ENCODE data around the gene CANX.
"Not testable (repeated sequence)": the region's sequence is repeated elsewhere in the genome, so short reads cannot be mapped to it uniquely, and the experiment has no call there.

The CANX gene, protein sequence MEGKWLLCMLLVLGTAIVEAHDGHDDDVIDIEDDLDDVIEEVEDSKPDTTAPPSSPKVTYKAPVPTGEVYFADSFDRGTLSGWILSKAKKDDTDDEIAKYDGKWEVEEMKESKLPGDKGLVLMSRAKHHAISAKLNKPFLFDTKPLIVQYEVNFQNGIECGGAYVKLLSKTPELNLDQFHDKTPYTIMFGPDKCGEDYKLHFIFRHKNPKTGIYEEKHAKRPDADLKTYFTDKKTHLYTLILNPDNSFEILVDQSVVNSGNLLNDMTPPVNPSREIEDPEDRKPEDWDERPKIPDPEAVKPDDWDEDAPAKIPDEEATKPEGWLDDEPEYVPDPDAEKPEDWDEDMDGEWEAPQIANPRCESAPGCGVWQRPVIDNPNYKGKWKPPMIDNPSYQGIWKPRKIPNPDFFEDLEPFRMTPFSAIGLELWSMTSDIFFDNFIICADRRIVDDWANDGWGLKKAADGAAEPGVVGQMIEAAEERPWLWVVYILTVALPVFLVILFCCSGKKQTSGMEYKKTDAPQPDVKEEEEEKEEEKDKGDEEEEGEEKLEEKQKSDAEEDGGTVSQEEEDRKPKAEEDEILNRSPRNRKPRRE

DNA sequence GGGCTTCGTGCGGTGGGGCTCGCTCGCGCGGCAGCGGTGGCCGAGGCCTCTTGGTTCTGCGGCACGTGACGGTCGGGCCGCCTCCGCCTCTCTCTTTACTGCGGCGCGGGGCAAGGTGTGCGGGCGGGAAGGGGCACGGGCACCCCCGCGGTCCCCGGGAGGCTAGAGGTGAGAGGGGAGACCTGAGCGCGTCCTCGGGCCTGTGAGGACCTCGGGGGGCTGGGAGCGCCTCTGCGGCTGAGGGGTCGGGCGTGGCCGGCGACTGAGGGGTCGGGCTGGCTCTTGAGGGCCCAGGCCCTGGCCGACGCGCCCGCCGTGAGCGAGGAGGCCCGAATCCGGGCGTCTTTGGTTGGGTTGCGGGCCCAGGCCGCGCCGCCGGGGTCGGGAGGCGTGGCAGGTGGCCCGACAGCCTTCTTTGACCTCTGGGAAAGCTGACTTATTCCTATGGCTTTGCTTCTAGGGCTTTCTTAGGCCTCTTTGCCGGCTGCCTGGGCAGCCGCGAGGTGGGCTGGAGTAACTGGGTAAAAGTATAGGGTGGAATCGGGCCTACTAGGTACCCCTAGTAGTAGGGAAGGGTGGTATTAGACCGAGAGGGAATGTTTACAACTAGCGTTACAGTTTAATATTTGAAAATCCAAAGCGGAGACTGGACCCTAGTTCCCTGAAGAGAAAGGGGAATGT, at the start of gene CANX:
Gene CANX, plus strand, starts transcription at position 33 of the 681 bp plus-strand sequence. CDS start 6,715 bp downstream, outside the sequence.
- peak within 1 kb of the TSS; percentile 92 for H3K4me3 Mint-ChIP-seq
- H3K27me3 Mint-ChIP-seq, result no peaks in the 10 kb centered on the region
- peaks cover 18% of the 10 kb centered on the region for H3K36me3 Mint-ChIP-seq
- peak within 1 kb of the TSS; percentile 99 for H3K27ac Mint-ChIP-seq
- H3K9me3 Mint-ChIP-seq, result no peaks in the 10 kb centered on the region
- peaks cover 51% of the 10 kb centered on the region for H3K4me1 Mint-ChIP-seq

DNA sequence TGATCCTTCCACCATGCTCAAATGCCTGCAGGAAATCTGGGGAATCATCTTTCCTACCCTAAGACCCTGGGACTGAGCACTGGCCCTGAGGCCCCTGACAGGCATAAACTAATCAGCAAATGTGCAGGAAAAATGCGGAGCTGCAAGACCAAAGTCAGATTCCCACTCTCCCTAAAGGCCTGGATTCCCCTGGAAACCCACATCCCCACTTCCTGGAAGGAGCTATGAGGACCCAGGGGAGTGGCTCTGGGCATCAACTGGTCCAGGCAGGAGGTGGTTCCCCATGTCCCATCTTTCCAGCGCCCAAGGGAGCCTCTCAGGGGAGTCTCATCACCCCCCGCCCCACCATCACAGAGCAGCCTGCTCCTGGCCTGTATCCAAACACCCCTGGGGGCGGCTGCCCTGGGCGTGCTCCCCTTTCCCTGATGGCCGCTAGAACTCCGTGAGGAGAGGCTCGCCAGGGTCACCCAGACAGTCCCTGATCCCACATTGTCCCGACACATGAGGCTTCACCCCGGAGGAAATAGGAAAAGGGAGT, 49.5 kb upstream of the CANX start:
- H3K4me3 Mint-ChIP-seq, H3K36me3 Mint-ChIP-seq, H3K9me3 Mint-ChIP-seq, H3K4me1 Mint-ChIP-seq, H3K27me3 Mint-ChIP-seq, H3K27ac Mint-ChIP-seq: not testable (repeated sequence)

DNA sequence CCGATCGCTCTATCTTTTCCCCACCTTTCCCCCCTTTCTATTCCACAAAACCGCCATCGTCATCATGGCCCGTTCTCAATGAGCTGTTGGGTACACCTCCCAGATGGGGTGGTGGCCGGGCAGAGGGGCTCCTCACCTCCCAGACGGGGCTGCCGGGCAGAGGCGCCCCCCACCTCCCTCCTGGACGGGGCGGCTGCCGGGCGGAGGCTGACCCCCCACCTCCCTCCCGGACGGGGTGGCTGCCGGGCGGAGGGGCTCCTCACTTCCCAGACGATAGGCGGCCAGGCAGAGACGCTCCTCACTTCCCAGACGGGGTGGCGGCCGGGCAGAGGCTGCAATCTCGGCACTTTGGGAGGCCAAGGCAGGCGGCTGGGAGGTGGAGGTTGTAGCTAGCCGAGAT, 48.5 kb upstream of the CANX start:
- H3K27ac Mint-ChIP-seq, H3K4me1 Mint-ChIP-seq, H3K4me3 Mint-ChIP-seq, H3K9me3 Mint-ChIP-seq, H3K36me3 Mint-ChIP-seq, H3K27me3 Mint-ChIP-seq: not testable (repeated sequence)

DNA sequence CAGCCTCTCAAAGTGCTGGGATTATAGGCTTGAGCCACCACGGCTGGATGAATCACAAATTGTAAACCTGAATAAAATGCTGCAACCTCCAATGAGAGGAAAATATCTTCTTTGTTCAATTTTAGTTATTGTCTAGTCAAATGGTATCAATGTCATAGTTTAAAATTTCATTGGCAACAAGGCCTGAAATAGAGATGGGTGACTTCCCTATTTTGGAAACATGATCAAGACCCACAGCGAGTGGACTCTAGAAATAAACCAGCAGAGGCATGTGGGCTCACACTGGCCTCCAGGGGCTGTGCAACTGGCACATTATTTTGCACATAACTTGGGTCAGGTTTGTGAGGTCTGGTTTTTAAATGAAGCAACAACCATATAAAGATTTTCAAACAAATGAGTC, 45.6 kb upstream of the CANX start:
- not testable (repeated sequence) for H3K27ac Mint-ChIP-seq, H3K36me3 Mint-ChIP-seq, H3K9me3 Mint-ChIP-seq, H3K4me1 Mint-ChIP-seq, H3K27me3 Mint-ChIP-seq, H3K4me3 Mint-ChIP-seq

DNA sequence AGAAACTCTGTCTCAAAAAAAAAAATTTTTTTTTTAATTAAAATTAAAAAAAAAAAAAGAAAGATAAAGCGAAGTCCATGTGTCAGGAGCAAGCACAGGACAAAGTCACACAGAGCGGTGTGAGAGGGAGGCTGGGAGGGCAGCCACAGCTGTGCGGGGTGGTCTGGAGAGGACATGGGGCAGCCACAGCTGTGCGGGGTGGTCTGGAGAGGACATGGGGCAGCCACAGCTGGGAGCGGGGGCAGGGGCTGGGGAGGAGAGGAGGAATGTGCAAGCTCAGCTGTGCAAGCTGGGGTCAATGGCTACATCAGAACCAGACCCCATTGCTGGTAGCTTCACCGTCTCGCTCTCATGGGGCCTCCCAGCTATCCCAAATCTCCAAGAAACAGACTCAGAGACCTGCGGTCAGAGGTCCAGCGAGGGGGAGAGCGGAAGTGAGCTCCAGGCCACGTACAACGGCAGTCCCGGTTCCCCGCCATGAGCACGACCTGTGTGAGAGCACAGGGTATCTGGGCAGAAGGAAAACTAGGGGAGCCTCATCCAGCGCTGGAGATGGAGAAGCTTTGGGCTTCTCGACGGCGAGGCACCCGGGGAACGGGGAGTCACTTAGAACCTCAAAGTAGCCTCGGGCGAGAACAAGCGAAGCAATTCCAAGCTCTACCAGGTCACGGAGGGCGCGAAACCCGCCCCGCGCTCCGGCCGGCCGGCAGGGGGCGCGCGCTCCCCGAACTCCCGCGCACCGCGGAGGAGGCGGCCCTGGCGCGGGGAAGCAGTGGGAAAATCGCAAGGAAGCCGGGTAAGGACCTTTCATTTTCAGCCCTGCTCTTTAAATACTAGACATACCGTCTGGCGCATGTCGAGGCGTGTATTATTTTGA, 41.2 kb upstream of the CANX start:
- H3K4me3 Mint-ChIP-seq, H3K4me1 Mint-ChIP-seq, H3K36me3 Mint-ChIP-seq, H3K27ac Mint-ChIP-seq, H3K27me3 Mint-ChIP-seq, H3K9me3 Mint-ChIP-seq: not testable (repeated sequence)

DNA sequence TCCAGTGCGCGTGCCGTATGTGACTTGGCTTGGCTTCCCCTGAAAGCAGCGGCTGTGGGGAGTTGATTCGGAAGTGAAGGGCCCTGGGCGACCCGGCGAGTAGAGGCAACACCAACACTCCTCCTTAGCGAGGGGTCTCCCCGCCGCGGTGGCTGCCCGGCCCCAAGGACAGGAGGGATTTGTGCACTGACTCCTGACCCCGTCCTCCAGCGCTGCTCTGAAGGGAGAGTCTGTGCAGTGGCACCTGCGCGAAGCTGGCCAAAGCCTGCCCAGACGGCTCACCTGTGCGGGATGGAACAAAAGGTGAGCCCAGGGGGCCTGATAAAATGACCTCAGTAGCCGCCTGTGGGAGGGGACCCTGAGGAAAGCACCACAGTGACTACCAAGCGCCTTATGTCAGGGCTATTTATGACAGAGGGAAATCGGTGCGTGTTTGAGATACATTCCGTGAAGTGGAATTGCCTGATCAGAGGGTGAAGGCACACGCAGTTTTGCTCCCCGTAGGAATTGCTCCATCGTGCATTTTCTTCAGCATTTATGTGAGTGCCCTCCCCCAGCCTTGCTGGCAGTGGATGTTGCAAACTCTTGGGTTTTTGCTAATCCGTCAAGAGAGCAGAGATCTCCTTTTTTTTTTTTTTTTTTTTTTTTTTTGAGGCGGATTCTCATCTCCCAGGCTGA, 40.4 kb upstream of the CANX start:
- H3K4me1 Mint-ChIP-seq, H3K27me3 Mint-ChIP-seq, H3K36me3 Mint-ChIP-seq, H3K27ac Mint-ChIP-seq, H3K9me3 Mint-ChIP-seq: not testable (repeated sequence)
- H3K4me3 Mint-ChIP-seq, result peak overlapping the region; percentile 83

DNA sequence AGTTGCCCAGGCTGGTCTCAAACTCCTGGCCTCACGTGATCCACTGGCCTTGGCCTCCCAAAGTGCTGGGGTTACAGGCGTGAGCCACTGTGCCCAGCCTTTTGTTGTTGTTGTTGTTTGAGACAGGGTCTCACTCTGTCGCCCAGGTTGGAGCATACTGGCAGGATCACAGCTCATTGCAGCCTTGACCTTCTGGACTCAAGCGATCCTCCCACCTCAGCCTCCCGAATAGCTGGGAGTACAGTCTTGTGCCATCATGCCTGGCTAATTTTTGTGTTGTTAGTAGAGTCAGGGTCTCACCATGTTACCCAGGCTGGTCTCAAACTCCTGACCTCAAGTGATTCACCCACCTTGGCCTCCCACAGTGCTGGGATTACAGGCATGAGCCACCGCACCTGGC, 37.1 kb upstream of the CANX start:
- not testable (repeated sequence) for H3K27me3 Mint-ChIP-seq, H3K36me3 Mint-ChIP-seq, H3K4me3 Mint-ChIP-seq, H3K9me3 Mint-ChIP-seq, H3K27ac Mint-ChIP-seq, H3K4me1 Mint-ChIP-seq

DNA sequence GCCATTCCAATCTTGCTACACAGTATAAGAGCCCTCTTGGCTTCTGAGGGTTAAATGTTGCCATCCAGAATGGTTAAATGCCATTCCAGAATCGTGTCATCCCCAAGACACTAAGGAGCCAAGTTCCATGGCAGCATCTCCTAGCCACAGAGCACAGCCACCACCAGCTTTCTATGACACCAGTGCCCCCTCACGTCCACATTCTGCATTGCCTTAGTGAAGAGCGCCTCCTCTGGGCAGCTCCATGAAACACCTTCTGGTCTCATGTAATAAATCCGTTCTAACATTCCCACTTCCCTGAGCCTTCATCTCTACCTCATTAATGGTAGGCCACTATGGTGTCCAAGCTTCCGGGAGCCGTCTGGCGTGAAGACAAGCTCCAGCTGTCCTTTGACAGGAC, 30.4 kb upstream of the CANX start:
- H3K4me1 Mint-ChIP-seq, result no peaks in the 10 kb centered on the region
- H3K27ac Mint-ChIP-seq, result no peak overlapping the region
- no peak overlapping the region for H3K4me3 Mint-ChIP-seq
- H3K9me3 Mint-ChIP-seq, result no peaks in the 10 kb centered on the region
- H3K36me3 Mint-ChIP-seq, result peaks cover 2% of the 10 kb centered on the region
- H3K27me3 Mint-ChIP-seq, result no peaks in the 10 kb centered on the region

DNA sequence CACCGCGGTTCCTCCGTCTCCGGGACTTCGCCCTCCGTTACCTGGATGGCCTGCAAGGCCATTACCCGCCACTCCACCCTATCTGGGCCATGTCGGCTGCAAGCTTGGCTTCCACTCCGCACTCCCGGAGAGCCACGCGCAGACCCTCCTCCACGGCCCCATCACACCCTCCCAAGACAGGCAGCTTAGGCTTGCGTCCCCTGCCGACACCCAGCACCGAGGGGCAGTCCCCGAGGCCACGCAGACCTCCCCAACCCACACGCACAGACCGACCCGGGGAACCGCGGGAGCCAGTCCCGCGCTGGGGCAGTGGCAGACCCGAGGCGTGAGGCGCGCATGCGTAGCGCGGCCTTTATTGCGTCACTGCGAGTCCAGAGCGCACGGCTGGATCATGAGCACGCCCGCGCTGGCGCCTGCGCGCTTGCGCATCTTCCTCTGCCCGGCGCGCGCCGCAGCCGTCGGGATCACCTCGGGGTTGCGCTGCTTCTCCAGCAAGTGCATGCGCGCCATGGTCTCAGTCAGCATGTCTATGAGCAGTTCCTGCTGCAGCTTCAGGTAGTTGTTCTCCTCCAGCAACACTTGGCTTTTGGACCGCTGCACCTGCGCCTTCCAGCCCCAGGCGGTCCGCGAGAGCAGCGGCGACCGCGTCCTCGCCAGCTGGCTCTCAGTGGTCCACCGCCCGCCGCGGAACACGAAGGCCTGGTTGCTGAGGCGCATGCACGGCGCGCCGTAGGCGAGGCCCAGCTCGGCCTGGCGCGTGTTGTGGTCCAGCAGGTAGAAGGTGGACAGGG, 20.3 kb upstream of the CANX start:
- H3K9me3 Mint-ChIP-seq, result no peaks in the 10 kb centered on the region
- peaks cover 36% of the 10 kb centered on the region for H3K4me1 Mint-ChIP-seq
- H3K36me3 Mint-ChIP-seq, result peaks cover 7% of the 10 kb centered on the region
- peak overlapping the region; percentile 98 for H3K4me3 Mint-ChIP-seq
- no peaks in the 10 kb centered on the region for H3K27me3 Mint-ChIP-seq
- H3K27ac Mint-ChIP-seq, result peak overlapping the region; percentile 93

DNA sequence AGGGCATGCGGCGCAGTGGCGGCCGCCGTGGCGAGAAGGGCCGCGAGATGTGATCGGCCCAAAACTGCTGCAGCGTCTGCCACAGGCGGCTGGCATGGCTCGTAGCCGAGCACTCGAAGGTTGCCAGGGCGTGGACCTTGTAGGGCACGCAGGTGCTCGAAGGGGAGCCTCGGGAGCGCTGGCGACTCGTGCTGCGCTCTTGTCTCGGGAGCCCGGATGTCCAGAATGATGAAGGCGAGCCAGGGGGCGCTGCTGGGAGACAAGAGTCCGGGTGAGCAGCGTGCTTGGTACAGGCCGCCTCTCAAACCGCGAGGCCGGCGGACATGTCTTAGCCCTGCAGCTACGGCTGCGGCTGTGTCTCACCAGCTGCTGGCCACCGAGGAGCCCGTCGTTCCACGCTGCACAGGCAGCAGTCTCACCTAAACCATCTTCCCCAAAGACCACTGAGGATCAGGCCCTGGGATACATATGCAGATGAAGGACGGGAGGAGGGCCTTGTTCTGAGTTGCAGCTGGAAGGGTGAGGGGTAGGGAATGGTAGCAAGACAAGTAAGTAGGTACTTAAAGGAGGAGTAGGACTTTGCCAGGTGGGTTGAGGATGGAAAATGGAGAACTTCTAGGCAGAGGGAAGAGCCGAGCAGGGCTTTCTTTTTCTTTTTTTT, 19.6 kb upstream of the CANX start:
- peak overlapping the region; percentile 98 for H3K4me3 Mint-ChIP-seq
- H3K27me3 Mint-ChIP-seq, result no peaks in the 10 kb centered on the region
- no peaks in the 10 kb centered on the region for H3K9me3 Mint-ChIP-seq
- peaks cover 36% of the 10 kb centered on the region for H3K4me1 Mint-ChIP-seq
- peaks cover 7% of the 10 kb centered on the region for H3K36me3 Mint-ChIP-seq
- peak overlapping the region; percentile 24 for H3K27ac Mint-ChIP-seq

DNA sequence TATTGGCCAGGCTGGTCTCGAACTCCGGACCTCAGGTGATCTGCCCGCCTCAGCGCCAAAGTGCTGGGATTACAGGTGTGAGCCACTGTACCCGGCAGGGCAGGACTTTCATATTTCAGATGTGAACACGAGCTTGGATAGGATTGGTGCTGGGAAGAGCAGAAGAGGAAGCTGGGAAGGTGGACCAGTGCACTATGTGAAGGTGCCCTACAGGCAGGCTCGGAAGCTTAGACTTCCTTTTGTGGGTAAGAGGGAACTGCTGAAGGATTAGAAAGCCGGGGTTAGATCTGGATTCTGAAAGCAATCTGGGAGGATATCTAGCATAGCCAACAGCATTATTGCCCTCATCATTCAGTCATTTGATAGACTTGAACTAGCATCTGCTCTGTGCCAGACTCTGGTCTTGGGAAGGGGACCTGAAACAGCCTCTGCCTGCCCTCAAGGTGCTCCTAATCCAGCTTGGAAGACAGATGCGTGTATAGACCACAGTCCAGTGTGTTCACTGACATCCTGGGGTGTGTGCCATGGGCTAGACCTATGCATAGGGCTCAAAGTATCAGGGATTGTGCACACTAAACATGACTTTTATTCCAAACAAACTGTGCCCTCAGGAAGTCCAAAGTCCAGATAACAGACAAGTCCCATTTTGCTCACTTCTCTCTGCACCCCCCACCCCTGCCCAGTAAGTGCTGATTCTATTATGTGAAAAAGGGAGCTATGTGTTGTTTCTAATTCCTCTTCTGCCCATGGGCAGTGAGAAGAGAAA, 18.6 kb upstream of the CANX start:
- peaks cover 36% of the 10 kb centered on the region for H3K4me1 Mint-ChIP-seq
- H3K27me3 Mint-ChIP-seq, result no peaks in the 10 kb centered on the region
- H3K27ac Mint-ChIP-seq, result peak overlapping the region; percentile 68
- no peaks in the 10 kb centered on the region for H3K9me3 Mint-ChIP-seq
- H3K36me3 Mint-ChIP-seq, result peaks cover 6% of the 10 kb centered on the region
- H3K4me3 Mint-ChIP-seq, result peak overlapping the region; percentile 80

DNA sequence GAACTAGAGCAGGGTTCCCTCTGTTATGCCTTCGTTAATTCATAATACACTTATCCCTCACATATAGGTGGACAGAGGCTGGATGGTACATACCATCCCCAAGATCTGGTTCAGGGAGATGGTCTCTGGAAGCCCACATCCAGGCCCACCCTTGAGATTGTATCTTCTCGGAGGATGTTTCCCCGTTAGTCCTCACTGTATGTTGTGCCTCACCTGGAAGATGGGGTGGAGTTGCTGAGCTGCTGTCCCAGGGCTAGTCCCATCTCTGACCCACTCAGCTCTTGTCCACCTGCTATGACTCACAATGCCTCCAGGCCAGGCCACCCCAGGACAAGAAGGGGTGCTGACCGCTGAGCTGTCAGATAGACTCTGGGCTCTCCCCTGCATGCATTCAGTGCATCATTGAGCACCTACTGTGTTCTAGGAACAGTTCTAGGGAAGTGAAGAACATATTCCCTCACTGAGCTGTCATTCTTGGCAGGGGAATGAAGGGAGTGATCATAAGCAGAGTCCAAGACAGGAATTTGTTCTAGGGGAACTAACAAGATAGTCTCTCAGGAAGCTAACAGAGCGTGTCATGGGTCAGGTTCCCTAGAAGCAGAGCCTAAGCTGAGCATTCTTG, 17.9 kb upstream of the CANX start, which contains the start of gene CBY3:
Gene CBY3, minus strand, starts transcription at position 255 of the 622 bp plus-strand sequence. Its CDS starts 116 bp downstream, at position 139.
- Mint-ChIP-seq H3K27me3 (no peaks in the 10 kb centered on the region), H3K36me3 (peaks cover 4% of the 10 kb centered on the region), H3K4me3 (peak within 1 kb of the TSS; percentile 80), H3K9me3 (no peaks in the 10 kb centered on the region), H3K4me1 (peaks cover 34% of the 10 kb centered on the region), H3K27ac (peak within 1 kb of the TSS; percentile 68)

DNA sequence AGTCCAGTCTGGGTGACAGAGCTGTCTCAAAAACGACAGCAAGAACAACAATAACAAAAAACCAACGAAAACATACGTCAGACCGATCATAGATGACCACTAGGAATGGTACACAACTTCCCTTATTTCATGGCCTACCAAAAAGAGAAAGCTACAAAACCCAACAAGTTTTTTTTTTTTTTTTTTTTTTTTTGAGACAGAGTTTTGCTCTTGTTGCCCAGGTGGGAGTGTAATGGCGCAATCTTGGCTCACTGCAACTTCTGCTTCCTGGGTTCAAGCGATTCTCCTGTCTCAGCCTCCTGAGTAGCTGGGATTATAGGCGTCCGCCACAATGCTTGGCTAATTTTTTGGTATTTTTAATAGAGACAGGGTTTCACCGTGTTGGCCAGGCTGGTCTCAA, 9.6 kb upstream of the CANX start:
- not testable (repeated sequence) for H3K9me3 Mint-ChIP-seq, H3K27me3 Mint-ChIP-seq, H3K4me1 Mint-ChIP-seq, H3K36me3 Mint-ChIP-seq, H3K4me3 Mint-ChIP-seq, H3K27ac Mint-ChIP-seq
